HTERT RPE-1 (cell line): Measurements from ENCODE around the gene TTC7B.

Experiments
- in situ Hi-C: fragments of 300-500 bp; cut with MboI; formaldehyde crosslinking; loops from 4 replicates; pipeline ENCODE4 v1.14.3; 2020; ENCODE audit warnings: low sequenced_read_pairs

TTC7B gene

GRCh38 chr14:90552465-90553297 is 263.5 kb downstream of the TTC7B start:
- in situ Hi-C loops, result no loop called here

DNA sequence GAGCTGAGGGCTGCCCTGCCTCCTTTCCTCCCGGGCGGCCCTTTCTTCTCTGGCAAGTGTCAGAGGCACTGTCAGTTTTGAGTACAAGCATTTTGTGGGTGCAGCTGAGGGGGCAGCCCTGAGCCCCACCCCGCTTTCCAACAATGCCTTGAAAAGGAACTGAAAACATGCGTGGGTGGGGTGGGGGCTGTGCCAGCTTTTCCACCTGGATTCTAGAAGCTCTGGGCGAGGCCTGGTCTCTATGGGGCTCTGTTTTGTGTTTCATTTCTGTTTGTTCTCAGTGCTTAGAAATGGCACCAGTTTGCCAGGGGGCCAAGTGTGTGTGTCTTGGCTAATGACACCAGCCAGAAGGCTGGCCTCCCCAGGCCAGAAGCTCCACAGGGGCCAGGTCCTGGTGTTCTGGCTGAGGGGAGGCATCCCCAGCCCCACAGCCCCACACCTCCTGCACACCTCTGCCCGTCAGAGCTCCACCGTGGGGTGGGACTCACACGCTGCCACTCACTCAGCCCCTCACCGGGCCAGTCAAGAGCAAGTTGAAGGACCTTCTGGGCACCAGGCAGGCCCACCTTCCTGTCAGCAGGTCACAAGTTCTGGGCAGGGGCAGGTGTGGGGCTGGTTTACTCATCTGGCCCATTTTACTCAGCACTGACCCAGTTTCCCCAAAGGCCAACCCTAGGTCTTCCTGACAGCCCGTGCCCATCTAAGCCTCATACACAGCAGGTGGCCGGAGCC is 264.3 kb downstream of the TTC7B start:
- in situ Hi-C loops, result no loop called here

DNA sequence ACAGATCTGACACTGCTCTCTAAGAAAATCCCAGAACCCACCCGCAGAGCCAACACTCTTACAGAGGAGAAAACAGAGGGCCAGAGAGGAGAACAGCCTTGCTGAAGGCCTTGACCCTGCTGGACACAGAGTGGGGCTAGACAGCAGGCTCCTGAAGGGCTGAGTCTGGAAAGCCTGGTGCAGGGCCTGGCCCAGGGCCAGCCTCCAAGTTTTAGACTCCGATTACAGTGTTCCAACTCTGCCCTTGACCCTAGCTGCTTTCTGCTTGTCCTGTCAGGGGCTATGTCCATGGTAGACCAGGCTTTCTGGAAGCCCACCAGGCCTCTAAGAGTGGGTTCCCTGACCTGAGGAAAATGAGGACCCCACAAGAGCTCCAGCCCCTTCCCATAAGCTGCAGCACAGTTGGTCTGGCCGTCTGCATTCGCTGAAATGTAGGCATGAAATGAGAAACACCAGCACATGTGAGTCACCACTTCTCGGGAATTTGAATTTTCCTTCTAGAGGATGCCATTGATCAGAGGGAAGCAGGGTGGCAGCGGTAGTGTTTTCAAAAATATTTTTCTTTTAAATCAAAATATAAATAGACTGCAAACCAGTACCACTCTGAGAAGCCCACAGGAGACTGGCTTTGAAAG is 265.0 kb downstream of the TTC7B start:
- in situ Hi-C loops, result no loop called here

- in situ Hi-C loops, result no loop called here
Measured at GRCh38 chr14:90549794-90550641, 266.2 kb downstream of the TTC7B start.

DNA sequence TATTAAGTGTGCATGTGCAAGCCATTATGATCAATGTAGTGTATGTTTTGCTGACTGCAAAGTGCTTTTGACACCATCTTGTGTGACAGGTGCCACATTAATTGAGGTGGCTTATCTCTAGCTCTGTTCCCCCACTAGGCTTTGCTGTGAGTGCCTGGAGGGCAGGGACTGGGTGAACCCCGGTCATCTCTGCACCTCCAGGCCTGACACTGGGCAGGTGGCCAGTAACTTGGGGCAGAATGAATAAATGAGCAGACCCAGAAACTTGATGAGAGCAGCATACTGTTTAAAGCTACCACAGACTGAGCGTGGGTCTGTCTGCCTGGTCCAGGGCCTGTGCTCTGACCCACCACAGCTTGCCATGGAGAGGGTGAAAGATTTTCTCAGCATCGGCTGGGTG is 267.8 kb downstream of the TTC7B start:
- in situ Hi-C loops, result no loop called here

DNA sequence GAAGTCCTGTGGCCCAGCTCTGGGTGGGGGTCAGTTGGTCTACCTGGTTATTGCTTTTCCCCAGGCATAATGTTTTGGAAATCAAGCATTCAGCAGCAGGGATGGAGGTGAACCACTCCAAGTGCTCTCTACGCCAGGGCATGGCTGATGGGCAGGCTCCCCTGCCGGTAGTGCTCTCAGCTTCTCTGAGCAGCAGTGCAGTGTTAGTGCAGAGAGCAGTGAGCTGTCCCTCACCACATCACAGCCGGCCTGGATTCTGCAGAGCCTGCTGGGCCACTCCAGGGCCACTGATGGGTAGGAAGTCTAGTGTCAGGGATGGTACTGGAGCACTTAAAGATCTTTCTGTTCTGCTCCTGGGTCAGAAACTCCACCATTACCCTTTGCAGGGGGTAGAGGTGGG is 268.3 kb downstream of the TTC7B start:
- in situ Hi-C loops, result no loop called here

GRCh38 chr14:90547250-90547649 is 269.0 kb downstream of the TTC7B start:
- in situ Hi-C loops, result no loop called here

DNA sequence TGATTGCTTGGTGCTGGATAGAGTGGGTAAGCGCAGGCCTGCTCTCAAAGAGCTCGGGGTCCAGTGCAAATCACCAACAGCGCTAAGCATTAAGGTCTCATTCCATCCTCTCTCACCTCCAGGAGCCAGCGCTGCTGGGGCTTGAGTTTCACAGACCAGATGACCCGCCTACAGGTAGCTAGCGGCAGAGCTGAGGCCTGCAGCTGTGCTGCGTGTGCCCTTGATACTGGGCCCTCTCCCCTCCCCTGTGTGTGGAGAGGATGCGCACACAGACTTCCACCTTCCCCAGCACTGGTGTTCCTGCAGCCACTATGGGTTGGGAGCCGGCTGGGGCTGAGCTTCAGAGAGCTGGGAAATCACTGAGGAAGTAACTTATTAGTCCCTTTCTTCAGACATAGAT is 269.5 kb downstream of the TTC7B start:
- in situ Hi-C loops, result no loop called here

DNA sequence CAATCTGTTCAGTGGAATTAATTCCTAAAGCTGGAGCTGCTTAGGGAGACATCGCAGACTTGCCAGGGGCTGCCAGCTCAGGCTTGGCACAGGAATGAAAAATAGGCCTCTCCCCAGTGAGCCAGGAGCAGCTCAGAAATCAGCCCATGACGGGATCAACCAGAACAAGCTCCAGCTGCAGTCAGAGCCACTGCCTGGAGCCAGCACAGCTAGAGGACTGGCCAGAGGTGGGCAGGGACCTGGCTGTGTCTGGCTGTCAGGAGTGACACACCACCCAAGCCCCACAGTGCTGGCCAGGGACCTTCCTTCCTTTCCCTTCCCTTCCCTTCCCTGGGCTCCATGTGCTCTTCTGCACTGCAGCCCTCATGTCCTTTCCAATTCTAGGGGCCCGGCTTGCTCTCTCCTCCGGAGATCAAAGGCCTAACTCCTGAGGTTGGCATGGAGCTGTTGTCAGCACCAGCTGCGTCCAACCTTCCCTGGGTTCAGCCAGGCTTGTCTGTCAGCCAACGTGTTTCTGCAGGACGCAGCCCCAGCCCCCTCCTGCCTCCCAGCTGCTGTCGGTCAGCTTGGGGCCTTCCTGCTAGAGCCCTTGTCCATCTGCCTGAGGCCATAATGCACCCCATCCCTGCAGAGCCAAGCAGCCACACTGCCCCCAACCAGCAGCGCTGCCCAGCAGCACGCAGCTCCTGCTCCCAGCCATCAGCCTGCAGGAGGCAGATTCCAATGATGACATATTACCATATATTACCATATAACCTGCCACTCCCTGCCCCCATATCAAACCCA is 270.1 kb downstream of the TTC7B start:
- in situ Hi-C loops, result no loop called here

DNA sequence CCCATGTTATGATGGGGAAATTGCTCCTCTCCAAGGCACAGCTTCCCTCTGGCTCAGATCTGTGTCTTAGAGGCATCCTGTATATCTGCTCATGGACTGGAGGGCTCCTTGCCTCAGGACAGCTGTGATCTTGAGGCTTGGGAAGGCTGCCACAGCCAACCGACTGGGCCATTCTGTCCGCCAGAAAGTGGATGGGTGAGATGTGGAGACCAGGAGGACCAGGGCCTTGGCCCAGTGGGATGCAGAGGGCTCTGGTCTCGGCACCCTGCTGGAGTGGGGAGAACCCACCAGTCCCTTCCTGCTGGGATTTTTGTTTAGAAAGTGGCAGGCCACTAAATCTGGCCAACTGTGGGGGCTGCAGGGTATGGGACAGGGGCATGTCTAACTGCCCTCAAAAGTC is 270.8 kb downstream of the TTC7B start:
- in situ Hi-C loops, result no loop called here

DNA sequence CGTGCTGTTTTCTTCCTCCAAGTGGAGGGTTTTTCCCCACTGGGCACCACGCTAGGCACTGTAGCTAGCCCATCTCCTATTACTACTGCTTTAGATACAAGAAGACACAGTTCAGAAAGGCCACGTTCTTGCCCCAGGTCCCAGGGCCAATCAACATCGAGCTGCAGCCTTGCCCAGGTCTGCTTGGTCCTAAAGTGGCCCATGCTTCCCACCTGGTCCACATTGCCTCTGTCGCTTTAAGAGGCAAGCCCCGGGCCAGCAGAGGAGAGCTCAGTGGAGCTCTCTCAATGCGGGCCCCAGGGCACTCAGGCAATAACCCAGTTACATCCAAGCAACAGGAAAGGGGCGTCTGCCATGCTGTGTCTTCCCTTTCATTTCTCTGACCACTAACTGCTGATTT is 271.3 kb downstream of the TTC7B start:
- in situ Hi-C loops, result no loop called here

DNA sequence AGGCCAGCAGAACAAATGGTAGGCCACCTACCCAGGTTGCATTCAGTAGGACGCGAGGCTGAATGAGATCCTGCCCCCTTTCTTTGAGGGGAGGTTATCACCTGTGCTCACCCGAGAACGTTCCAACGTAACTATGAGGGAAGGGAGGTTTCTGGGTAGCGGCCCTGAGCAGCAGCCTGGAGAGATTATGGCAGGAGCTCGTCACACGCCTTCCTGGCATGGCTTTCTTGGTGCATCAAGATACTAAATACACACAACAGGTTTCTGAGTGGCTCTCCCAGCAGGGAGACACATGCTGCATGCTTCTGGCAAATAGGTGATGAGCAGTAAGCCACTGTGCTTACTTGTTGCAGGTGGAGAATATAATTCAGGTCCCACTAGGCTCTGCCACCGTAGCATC is 271.7 kb downstream of the TTC7B start:
- in situ Hi-C loops, result no loop called here

DNA sequence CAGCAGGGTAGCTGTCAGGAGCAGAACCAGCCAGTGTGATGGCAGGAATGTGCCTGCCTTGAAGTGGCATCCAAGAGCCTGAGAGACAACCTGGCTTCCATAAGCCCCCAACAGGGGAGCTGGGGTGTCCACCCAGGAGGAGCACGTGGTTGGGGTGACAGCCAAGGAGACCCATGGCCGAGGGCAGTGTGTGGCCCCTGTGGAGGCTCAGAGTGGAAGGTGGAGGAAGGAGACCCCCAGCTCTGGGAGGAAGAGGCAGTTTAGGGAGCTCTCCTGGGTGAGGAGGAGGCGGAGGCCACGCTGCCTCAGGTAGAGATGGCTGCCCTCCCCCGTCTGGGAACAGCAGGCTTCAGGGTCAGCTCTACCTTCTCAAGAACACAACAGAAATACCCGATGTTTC is 272.4 kb downstream of the TTC7B start:
- in situ Hi-C loops, result no loop called here

- in situ Hi-C loops, result no loop called here
Measured at GRCh38 chr14:90541076-90541634, 275.1 kb downstream of the TTC7B start.

DNA sequence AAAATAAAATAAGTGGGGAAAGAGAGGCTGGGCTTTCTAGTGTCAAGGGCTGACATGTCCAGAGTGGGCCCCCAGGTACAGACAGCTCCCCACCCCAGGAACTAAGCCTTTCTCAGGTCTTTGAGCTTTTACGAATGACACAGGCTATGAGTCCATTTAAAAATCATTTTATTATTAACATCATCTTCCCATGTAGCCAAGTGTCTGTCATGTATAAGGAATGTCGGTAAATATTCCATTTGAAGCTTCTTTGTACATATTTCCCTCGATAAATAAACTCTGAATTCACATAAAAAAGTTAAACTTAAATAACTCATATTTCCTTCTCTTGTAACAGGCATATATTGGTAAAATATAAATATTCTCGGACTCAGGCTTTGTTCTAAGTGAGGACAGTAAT is 275.8 kb downstream of the TTC7B start:
- in situ Hi-C loops, result no loop called here

- in situ Hi-C loops, result no loop called here
Measured at GRCh38 chr14:90539996-90540395, 276.2 kb downstream of the TTC7B start.

- in situ Hi-C loops, result no loop called here
Measured at GRCh38 chr14:90539496-90539775, 276.8 kb downstream of the TTC7B start.

DNA sequence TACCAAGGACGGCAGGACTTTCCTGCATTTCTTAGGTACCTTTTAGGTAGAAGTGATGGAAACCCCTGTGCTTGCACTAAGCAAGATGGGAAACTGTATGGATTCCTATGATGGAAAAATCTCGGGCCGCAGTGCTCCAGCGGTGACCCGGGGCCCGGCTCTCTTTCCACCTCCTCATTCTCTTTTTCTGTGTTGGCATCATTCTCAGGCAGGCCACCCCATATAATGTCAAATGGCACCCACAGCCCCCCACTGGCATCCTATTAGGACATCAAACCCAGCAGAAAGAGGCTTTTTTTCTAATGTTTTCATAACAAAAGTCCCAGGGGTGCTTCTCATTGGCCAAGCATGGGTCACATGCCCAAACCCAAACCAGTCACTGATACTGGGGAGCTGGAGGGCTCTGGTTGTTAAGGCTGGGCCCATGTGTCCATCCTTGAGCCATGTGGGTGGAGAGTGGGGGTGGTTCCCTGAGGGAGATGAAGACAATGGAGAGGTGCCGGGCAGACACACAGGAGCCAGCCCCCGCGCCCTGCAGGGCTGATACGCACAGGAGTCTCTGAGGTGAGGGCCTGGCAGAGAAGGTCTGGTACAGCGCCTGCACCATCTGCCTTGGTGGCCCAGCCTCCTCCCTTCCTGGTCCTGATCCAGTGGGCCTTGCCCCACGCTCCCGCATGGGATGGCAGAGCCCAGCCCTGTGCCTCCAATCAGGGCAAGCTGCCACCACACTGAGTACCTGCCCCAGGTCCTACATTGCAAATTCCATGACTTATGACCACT is 277.3 kb downstream of the TTC7B start:
- in situ Hi-C loops, result no loop called here

DNA sequence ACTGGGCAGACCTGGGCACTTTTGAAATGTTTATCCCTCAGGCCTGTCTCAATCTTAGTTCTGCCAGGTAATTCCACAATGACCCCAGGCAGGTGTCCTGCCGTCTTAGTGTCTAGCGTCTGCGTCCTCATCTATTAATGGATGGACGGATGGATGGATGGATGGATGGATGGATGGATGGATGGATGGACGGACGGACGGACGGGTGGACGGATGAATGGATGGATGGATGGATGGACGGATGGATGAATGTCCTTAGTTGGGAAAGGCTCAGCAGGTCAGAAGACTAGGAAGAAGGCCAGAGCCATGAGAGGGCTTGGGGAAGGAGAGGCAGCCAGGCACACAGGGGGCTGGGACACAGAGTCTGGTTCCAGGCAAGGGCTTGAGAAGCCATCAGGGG is 278.1 kb downstream of the TTC7B start:
- in situ Hi-C loops, result no loop called here
